ENCODE measurements around the gene ARF3. TPM values are rescaled to one million over a fixed set of nuclear protein-coding genes. Genes with fewer than 3 reads are reported as not detected.

Gene ARF3
- total and polyA plus RNA-seq, 2 of the 13 experiments (the other 11 are each of a cell fraction or from before 2014, with no cell fraction given), result 53.8 to 57.9 TPM

DNA sequence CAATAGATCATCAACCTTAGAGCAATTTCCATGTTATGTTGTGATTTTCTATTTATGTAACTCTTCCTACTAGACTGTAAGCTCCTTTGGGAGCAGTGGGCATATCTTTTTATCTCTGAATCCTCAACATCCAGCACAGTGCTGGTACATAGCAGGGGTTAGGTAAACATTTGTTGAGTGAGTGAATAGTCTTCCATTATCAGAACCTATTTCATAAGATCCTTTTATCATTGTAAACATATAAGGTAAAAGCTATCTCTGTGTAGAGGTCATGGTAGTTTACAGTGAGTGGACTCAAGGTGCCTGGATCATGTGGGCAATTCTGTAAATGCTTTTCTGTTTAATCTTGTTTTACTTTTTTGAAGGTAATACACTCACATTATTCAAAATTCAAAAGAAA, 47.1 kb downstream of the ARF3 start (continued):
- TF ChIP-seq, protein P1, sequence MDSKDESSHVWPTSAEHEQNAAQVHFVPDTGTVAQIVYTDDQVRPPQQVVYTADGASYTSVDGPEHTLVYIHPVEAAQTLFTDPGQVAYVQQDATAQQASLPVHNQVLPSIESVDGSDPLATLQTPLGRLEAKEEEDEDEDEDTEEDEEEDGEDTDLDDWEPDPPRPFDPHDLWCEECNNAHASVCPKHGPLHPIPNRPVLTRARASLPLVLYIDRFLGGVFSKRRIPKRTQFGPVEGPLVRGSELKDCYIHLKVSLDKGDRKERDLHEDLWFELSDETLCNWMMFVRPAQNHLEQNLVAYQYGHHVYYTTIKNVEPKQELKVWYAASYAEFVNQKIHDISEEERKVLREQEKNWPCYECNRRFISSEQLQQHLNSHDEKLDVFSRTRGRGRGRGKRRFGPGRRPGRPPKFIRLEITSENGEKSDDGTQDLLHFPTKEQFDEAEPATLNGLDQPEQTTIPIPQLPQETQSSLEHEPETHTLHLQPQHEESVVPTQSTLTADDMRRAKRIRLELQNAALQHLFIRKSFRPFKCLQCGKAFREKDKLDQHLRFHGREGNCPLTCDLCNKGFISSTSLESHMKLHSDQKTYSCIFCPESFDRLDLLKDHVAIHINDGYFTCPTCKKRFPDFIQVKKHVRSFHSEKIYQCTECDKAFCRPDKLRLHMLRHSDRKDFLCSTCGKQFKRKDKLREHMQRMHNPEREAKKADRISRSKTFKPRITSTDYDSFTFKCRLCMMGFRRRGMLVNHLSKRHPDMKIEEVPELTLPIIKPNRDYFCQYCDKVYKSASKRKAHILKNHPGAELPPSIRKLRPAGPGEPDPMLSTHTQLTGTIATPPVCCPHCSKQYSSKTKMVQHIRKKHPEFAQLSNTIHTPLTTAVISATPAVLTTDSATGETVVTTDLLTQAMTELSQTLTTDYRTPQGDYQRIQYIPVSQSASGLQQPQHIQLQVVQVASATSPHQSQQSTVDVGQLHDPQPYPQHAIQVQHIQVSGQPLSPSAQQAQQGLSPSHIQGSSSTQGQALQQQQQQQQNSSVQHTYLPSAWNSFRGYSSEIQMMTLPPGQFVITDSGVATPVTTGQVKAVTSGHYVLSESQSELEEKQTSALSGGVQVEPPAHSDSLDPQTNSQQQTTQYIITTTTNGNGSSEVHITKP (CRISPR knock-in tag; IDR thresholded peaks at IDR 0.05; ENCODE audit: low read depth), result no peak
- TF ChIP-seq SIX4 (CRISPR knock-in tag; IDR thresholded peaks at IDR 0.05), result peak; percentile 86
- no peak for TF ChIP-seq CHCHD3 (CRISPR knock-in tag; IDR thresholded peaks at IDR 0.05)
- peak; percentile 88 for TF ChIP-seq CREM (IDR thresholded peaks at IDR 0.05)
- no peak for TF ChIP-seq CREM (CRISPR knock-in tag; IDR thresholded peaks at IDR 0.05)
- TF ChIP-seq NFIC (IDR thresholded peaks at IDR 0.05; ENCODE audit: low read length), result peak; percentile 92
- no peak for TF ChIP-seq ZNF558 (CRISPR knock-in tag; IDR thresholded peaks at IDR 0.05; ENCODE audit: borderline replicate concordance)
- TF ChIP-seq, protein P2, sequence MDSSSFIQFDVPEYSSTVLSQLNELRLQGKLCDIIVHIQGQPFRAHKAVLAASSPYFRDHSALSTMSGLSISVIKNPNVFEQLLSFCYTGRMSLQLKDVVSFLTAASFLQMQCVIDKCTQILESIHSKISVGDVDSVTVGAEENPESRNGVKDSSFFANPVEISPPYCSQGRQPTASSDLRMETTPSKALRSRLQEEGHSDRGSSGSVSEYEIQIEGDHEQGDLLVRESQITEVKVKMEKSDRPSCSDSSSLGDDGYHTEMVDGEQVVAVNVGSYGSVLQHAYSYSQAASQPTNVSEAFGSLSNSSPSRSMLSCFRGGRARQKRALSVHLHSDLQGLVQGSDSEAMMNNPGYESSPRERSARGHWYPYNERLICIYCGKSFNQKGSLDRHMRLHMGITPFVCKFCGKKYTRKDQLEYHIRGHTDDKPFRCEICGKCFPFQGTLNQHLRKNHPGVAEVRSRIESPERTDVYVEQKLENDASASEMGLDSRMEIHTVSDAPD (CRISPR knock-in tag; IDR thresholded peaks at IDR 0.05), result peak; percentile 29; the same call in 1 of the 2 replicates
- TF ChIP-seq SMAD9 (CRISPR knock-in tag; IDR thresholded peaks at IDR 0.05), result no peak
- TF ChIP-seq RBM39 (IDR thresholded peaks at IDR 0.05; ENCODE audit: low read depth, low read length, poor library complexity, severe bottlenecking), result no peak
- TF ChIP-seq, protein P3, sequence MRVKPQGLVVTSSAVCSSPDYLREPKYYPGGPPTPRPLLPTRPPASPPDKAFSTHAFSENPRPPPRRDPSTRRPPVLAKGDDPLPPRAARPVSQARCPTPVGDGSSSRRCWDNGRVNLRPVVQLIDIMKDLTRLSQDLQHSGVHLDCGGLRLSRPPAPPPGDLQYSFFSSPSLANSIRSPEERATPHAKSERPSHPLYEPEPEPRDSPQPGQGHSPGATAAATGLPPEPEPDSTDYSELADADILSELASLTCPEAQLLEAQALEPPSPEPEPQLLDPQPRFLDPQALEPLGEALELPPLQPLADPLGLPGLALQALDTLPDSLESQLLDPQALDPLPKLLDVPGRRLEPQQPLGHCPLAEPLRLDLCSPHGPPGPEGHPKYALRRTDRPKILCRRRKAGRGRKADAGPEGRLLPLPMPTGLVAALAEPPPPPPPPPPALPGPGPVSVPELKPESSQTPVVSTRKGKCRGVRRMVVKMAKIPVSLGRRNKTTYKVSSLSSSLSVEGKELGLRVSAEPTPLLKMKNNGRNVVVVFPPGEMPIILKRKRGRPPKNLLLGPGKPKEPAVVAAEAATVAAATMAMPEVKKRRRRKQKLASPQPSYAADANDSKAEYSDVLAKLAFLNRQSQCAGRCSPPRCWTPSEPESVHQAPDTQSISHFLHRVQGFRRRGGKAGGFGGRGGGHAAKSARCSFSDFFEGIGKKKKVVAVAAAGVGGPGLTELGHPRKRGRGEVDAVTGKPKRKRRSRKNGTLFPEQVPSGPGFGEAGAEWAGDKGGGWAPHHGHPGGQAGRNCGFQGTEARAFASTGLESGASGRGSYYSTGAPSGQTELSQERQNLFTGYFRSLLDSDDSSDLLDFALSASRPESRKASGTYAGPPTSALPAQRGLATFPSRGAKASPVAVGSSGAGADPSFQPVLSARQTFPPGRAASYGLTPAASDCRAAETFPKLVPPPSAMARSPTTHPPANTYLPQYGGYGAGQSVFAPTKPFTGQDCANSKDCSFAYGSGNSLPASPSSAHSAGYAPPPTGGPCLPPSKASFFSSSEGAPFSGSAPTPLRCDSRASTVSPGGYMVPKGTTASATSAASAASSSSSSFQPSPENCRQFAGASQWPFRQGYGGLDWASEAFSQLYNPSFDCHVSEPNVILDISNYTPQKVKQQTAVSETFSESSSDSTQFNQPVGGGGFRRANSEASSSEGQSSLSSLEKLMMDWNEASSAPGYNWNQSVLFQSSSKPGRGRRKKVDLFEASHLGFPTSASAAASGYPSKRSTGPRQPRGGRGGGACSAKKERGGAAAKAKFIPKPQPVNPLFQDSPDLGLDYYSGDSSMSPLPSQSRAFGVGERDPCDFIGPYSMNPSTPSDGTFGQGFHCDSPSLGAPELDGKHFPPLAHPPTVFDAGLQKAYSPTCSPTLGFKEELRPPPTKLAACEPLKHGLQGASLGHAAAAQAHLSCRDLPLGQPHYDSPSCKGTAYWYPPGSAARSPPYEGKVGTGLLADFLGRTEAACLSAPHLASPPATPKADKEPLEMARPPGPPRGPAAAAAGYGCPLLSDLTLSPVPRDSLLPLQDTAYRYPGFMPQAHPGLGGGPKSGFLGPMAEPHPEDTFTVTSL (CRISPR knock-in tag; IDR thresholded peaks at IDR 0.05; ENCODE audit: borderline replicate concordance), result peak; percentile 91; the same call in 1 of the 2 replicates
- TF ChIP-seq FOSL2 (CRISPR knock-in tag; IDR thresholded peaks at IDR 0.05), result peak; percentile 70; the same call in 1 of the 2 replicates
- no peak for TF ChIP-seq ZNF891 (CRISPR knock-in tag; IDR thresholded peaks at IDR 0.05)
- no peak for TF ChIP-seq RFXAP (CRISPR knock-in tag; IDR thresholded peaks at IDR 0.05; ENCODE audit: borderline replicate concordance)
- TF ChIP-seq SRF (IDR thresholded peaks at IDR 0.05; ENCODE audit: low read depth, low read length), result 0 out of 2 replicates have a peak, but pooled peaks have one; percentile 17
- TF ChIP-seq KLF16 (CRISPR knock-in tag; IDR thresholded peaks at IDR 0.05), result peak in 1 of 2 experiments; percentile 55; a peak in 2 of 4 replicates
- TF ChIP-seq, protein P4, sequence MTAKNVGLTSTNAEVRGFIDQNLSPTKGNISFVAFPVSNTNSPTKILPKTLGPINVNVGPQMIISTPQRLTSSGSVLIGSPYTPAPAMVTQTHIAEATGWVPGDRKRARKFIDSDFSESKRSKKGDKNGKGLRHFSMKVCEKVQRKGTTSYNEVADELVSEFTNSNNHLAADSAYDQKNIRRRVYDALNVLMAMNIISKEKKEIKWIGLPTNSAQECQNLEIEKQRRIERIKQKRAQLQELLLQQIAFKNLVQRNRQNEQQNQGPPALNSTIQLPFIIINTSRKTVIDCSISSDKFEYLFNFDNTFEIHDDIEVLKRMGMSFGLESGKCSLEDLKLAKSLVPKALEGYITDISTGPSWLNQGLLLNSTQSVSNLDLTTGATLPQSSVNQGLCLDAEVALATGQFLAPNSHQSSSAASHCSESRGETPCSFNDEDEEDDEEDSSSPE (CRISPR knock-in tag; IDR thresholded peaks at IDR 0.05), result 0 out of 2 replicates have a peak, but pooled peaks have one; percentile 20
- TF ChIP-seq NCOA5 (CRISPR knock-in tag; IDR thresholded peaks at IDR 0.05), result no peak
- TF ChIP-seq SMARCE1 (IDR thresholded peaks at IDR 0.05; ENCODE audit: borderline replicate concordance), result no peak
- no peak for TF ChIP-seq SUZ12 (IDR thresholded peaks at IDR 0.05; ENCODE audit: low read depth, low read length)

Measured in HepG2 (cell line).